GM12878 (cell line): ENCODE measurements around the gene TBC1D20. TPM values are rescaled to one million over a fixed set of nuclear protein-coding genes. Genes with fewer than 3 reads are reported as not detected.

ENCODE experiments used
- ATF3 ChIP-seq: IDR thresholded peaks from 2 replicates; pipeline ENCODE4 v1.6.1; 2011; ENCODE audit warnings: low read depth, mild to moderate bottlenecking, low read length, moderate library complexity, borderline replicate concordance; ENCODE audit errors: extremely low read depth
- BACH1 ChIP-seq: fragments of 450-650 bp; IDR thresholded peaks from 2 replicates; pipeline ENCODE4 v1.6.1; 2017; ENCODE audit warnings: mild to moderate bottlenecking, borderline replicate concordance
- E4F1 ChIP-seq: fragments of 450-650 bp; IDR thresholded peaks from 2 replicates; pipeline ENCODE4 v1.6.1; 2018; ENCODE audit warnings: borderline replicate concordance, mild to moderate bottlenecking; ENCODE audit not compliant: partially characterized antibody
- MXI1 ChIP-seq: fragments of 150-350 bp; IDR thresholded peaks from 2 replicates; pipeline ENCODE4 v1.6.1; 2011; ENCODE audit warnings: low read depth, mild to moderate bottlenecking, inconsistent platforms, low read length, improper control_type of control experiment
- NFYA ChIP-seq: IDR thresholded peaks from 2 replicates; pipeline ENCODE4 v1.6.1; 2011; ENCODE audit warnings: low read depth, mild to moderate bottlenecking, low read length, improper control_type of control experiment, borderline replicate concordance
- PKNOX1 ChIP-seq: fragments of 450-650 bp; IDR thresholded peaks from 2 replicates; pipeline ENCODE4 v1.6.1; 2016; ENCODE audit warnings: mild to moderate bottlenecking
- POU2F2 ChIP-seq: IDR thresholded peaks from 3 replicates; pipeline ENCODE4 v1.6.1; 2011; ENCODE audit warnings: low read depth, mild to moderate bottlenecking, low read length, borderline replicate concordance
- RAD51 ChIP-seq: fragments of 450-650 bp; IDR thresholded peaks from 2 replicates; pipeline ENCODE4 v1.6.1; 2016; ENCODE audit warnings: moderate library complexity, mild to moderate bottlenecking, inconsistent platforms
- RB1 ChIP-seq: fragments of 450-650 bp; formaldehyde crosslinking; IDR thresholded peaks from 2 replicates; pipeline ENCODE4 v1.6.1; 2017; ENCODE audit warnings: mild to moderate bottlenecking, borderline replicate concordance
- RFX5 ChIP-seq: IDR thresholded peaks from 2 replicates; pipeline ENCODE4 v1.6.1; 2011; ENCODE audit warnings: low read depth, low read length, improper control_type of control experiment
- TCF3 ChIP-seq: IDR thresholded peaks from 2 replicates; pipeline ENCODE4 v1.6.1; 2012; ENCODE audit warnings: low read depth, mild to moderate bottlenecking, low read length, borderline replicate concordance; ENCODE audit not compliant: insufficient read depth
- ZBTB11 ChIP-seq: fragments of 450-650 bp; formaldehyde crosslinking; IDR thresholded peaks from 2 replicates; pipeline ENCODE4 v1.5.0; 2022; ENCODE audit warnings: mild to moderate bottlenecking, missing genetic modification characterization
- ZBTB33 ChIP-seq: fragments of 450-650 bp; IDR thresholded peaks from 2 replicates; pipeline ENCODE4 v1.6.1; 2017; ENCODE audit warnings: mild to moderate bottlenecking
- ZBTB4 ChIP-seq: fragments of 450-650 bp; formaldehyde crosslinking; IDR thresholded peaks from 2 replicates; pipeline ENCODE4 v1.4.0; 2022; ENCODE audit warnings: mild to moderate bottlenecking, moderate library complexity
- ZNF622 ChIP-seq: fragments of 450-650 bp; IDR thresholded peaks from 2 replicates; pipeline ENCODE4 v1.6.1; 2017; ENCODE audit warnings: mild to moderate bottlenecking, inconsistent platforms
- polyA plus RNA-seq, 11 experiments: library from polyadenylated mRNA; depleted of rRNA in 4 of 11; unstranded in 6 of 11; stranded (reverse) in 5 of 11; fragments of >200 nt; fragmentation: Nextera tagmentation in 4 of 11; fragmentation: Illumina TruSeq in 1 of 11; extraction: Ambion mirVana in 4 of 11; extraction: Trizol in 1 of 11; gene quantifications; 1 replicate in 1 of 11; 2 replicates in 10 of 11; pipeline versions ENCODE4 v1.2.1 to v1.2.3, GENCODE V29; 2011 to 2016; ENCODE audit warnings: inconsistent platforms in 2 of 11, missing spikeins in 2 of 11, low read depth in 1 of 11
- total RNA-seq, 4 experiments: library from RNA; depleted of rRNA in 3 of 4; stranded (reverse); fragments of >200 nt in 3 of 4; fragmentation: Illumina TruSeq in 1 of 4; extraction: Trizol in 1 of 4; gene quantifications; 2 replicates each; pipeline versions ENCODE4 v1.2.1 to v1.2.3, GENCODE V29; 2013 to 2021

The TBC1D20 gene
- total and polyA plus RNA-seq, 10 of the 15 experiments (the other 5 are each of a cell fraction or from before 2014, with no cell fraction given), result 4.3 to 17.9 (median 11.2) TPM

- TF ChIP-seq TCF3, result no peak
- TF ChIP-seq BACH1, result peak; percentile 73
- peak; percentile 89; the same call in 1 of the 2 replicates for TF ChIP-seq ATF3
- no peak for TF ChIP-seq RFX5
- no peak for TF ChIP-seq ZBTB33
- no peak for TF ChIP-seq ZBTB11 (CRISPR knock-in tag)
- TF ChIP-seq MXI1, result no peak; the same call in 1 of the 2 replicates
- peak; percentile 55; the same call in 1 of the 2 replicates for TF ChIP-seq RAD51
- no peak for TF ChIP-seq NFYA
- TF ChIP-seq ZNF622, result no peak
- no peak for TF ChIP-seq E4F1
- TF ChIP-seq POU2F2, result no peak
- TF ChIP-seq PKNOX1, result peak; percentile 7; the same call in 1 of the 2 replicates
- no peak for TF ChIP-seq RB1
- TF ChIP-seq ZBTB4 (CRISPR knock-in tag), result no peak
Observed at GRCh38 chr20:462199-462991, at the start of gene TBC1D20 (continued).
